GM18498 (cell line): ENCODE results near the gene WDR64.
"Not testable (repeated sequence)": the region's sequence is repeated elsewhere in the genome, so short reads cannot be mapped to it uniquely, and the experiment has no call there.

ENCODE experiments used
- ATAC-seq: cut with Tn5 transposase; IDR thresholded peaks from one replicate; pipeline ENCODE4 v1.9.1; 2021; ENCODE audit warnings: mild to moderate bottlenecking, moderate library complexity; ENCODE audit not compliant: unreplicated experiment

WDR64 gene

DNA sequence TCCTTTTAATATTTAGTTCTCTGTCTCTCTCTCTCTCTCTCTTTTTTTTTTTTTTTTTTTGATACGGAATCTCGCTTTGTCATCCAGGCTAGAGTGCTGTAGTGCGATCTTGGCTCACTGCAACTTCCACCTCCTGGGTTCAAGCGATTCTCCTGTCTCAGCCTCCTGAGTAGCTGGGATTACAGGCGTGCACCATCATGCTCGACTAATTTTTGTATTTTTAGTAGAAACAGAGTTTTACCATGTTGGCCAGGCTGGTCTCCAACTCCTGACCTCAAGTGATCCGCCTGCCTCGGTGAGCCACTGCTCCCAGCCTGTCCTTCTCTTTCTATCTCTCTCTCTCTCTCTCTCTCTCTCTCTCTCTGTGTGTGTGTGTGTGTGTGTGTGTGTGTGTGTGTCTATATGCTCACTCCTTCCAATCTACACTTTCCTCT lies 83.4 kb downstream of the WDR64 start:
- ATAC-seq = not testable (repeated sequence)

DNA sequence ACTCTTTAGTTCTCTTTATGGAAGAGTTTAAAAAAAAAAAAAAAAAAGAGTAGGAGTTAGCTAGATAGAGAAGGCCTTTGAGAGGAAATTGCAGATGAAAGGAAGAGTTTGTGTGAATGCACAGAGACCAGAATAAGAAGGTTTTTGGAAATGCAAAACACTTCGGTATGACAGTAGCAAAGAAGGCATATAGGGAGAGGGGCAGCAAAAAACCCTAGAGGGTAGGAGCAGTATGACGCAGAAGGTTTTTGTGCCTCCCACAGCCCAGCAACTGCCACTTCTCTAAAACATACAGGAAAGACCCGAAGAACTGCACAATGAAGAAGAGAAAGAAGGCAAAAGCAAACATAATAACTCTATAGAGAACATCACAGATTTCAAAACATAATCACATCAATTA lies 84.3 kb downstream of the WDR64 start:
- ATAC-seq = no peak

DNA sequence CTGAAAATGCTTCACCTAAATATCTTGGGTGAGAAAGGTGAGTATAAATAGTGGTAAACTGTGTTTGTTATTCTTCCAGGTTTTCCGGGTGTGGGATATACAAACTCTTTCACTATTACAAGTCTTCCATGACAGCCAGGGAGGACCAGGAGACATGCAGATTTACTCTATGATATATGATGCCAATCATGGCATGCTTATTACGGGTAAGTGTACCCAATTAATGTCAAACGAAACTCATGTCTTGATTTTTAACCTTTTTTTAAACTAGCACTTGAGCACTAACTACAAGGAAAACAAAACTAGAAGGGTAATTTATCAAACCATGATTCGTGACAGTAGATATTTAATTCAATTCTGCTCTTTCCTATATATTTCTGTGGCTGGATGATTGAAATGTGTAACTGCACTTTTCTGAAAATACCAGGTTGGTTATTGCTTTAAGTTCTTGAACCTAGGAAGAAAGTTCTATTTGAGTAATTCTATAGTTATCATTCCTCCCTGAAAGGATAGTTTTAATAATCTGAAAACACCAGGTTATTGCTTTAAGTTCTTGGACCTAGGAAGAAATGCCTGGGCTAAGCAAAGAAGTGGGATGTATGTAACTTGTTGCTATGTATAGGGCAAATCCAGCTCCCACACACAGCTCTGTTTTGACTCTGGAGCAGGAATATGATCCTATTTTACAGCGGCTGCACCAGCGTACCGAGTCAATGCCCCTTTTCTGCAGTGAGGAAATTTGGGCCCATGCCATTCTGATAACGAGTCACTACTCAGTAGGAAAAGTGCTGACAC lies 86.4 kb downstream of the WDR64 start:
- no peak for ATAC-seq

DNA sequence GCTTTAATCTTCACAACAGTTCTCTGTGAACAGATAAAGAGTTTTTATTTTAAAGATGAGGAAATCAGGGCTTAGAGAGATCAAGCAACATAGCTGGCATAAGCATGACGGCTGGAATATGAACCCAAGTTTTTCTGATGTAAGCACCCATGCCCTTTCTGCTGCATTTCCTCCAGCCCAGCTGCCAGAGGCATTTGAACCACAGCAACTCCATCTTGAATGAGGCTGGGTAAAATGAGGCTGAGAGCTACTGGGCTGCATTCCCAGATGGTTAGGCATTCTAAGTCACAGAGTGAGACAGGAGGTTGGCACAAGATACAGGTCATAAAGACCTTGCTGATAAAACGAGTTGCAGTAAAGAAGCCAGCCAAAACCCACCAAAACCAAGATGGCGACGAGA lies 90.0 kb downstream of the WDR64 start:
- ATAC-seq = no peak

DNA sequence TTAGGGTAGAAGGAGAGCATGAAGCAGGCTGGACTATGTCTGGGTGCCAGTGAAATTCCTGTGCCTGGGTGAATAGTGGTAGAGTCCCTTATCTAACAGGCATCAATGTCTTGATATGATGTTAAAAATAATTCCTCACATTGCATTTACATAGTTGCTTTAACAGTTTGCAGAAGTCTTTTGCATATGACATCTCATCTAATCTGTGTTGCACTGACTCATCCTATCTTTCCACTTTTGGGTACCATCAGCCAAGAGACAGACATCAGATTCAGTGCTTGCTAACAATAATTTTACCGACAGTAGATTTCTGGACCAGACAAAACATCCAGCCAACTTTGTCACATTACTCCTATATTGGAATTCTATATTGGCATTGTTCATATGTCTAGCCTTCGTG lies 92.5 kb downstream of the WDR64 start:
- no peak for ATAC-seq

DNA sequence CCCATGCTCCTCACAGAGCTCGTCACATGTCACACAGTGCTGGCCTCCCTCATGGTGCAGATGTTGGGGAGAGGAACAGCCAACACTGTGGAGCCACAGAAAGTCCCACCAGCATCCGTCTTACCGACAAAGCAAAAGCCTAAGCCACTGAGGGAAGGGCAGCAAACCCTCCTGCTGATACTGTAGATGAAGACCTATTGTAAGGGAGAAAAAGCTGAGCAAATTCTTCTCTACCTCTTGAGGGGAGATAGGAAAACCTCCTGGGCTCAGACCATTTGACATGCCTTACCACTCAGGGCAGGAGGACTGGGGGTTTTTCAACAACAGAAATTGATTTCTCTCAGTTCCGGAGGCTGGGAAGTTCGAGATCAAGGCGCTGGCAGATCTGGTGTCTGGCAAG lies 95.9 kb downstream of the WDR64 start:
- no peak for ATAC-seq

DNA sequence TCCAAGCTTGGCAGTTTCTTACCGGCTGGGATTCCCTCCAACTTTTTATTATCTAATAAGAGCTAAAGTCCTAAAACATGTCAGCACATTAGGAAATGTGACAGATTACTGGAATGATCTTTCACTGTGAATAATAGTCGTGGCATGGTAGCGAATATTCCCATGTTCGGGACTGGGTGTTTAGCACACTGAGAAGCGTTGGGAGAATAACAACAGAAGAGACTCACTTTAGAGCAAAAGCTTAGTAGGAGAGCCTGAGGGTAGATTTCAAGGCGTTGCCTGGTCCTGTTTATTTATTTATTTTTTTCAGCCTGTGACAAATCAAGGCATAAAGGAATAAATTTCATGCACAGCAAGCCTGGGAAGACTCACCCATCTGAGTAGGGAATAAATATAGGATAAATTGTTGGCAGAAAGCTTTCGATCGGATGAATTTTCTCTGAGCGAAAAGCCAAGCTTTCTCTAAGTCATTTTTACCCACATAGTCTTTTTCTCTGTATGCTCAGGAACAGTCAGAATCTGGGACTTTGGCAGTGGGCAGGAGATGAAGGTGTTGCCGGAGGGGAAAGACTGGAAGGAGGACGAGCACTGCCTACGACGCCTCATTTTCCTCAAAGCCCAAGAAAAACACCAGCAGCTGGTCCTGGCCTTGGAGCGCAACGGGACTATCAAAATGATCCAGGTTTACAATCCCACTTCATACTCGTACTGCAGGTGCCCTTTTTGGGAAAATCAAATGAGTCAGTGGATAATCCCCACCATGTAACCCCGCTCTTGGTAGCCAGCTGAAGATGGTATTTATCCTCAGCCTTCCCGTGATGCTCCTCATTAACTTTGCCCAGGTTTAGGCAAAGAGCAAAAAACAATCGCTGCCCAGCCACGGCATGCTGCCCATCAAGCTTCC lies 97.2 kb downstream of the WDR64 start:
- ATAC-seq = no peak

DNA sequence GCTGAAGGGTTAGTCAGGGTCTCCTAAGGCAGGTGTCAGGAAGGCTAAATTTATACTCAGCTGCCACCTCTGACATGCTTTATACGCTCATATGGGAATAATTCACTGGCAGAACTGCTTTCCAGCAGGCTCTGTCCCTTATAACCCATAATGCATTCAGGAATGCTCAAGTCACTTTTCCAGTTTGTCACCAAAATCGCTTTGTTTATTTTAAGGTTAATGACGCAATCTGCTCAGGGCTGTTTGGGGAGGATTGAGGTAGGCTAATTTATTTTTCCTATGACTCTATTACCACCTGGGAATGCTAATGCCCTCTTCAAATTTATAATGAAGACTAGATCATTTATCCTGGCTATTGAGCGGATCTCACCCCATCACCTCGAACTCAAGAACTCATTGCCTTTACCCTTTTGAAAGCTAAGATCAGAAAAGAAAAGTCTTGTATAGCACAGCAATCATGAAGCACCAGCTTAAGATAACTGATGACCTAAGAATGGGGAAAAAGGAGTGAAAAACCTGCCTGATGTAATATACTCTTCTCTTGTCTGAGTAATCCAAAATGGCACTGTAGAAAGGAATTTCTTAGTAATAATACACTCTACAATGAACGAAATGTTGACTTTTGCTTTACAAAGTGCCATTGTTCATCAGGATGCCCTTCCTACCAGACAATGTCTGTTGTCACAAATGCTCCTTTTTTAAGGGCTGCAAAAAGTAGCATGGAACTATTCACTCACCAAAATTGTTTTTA lies 98.0 kb downstream of the WDR64 start:
- no peak for ATAC-seq

DNA sequence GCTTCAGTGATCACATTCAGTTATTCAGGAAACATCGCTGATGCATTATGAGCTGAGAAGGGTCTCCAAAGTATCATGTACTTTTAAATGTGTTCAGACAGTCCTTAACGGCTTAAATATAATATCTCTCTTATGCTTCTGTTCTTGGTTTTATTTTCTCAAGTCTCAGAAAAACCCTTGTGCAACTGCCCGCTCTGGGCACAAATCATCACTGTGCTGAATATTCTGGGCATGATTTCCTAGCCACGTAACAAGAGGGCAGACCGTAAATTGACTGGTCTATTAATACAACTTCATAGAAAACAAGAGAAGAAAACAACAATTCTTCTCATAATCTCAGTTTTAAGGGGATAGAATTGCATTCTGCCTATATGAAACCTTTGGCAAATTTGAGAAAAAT lies 99.4 kb downstream of the WDR64 start:
- ATAC-seq = no peak

DNA sequence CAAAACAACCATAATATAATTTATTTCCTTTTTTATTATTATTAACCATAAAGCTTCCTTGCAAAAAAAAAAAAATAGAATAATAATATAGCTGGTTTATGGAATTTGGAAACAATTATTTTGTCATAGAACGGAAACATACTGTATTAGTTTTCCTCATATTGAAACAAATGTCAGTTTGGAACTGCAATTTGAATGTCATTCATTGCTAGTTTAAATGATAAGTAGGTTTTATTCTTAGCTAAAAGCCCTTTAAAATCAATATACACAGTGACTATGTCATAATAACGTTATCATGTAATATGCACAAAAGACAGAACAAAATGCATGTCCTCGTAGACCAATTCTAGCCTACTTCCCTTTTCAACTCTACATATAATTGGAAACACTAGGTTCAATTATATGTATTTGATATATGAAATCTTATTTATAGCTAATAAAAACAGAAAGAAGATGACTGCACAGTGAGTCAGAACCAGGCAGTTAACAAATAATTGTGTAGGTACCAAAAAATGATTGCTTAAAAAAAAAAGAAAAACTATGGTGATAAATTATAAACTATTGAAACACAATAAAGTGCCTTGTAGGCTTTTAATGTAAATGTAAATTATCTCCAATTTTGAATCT lies 110.7 kb downstream of the WDR64 start:
- no peak for ATAC-seq

DNA sequence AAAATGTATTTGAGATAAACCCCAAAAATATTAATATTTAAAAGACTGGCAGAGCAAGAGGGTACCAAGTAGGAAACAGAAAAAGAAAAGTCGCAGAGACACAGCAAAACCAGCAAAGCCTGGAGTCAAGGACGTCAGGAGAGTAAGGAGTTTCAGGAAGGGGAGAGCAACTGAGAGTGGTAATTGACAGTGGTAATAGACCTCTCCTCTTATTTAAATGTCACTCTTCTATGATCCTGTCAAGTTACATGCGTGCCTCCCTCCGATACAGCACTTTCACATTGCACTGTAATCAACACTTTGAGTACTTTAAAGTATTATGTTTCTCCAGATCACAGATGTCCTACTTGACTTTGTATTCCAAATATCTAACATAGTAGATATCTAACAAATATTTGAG lies 113.3 kb downstream of the WDR64 start:
- no peak for ATAC-seq

DNA sequence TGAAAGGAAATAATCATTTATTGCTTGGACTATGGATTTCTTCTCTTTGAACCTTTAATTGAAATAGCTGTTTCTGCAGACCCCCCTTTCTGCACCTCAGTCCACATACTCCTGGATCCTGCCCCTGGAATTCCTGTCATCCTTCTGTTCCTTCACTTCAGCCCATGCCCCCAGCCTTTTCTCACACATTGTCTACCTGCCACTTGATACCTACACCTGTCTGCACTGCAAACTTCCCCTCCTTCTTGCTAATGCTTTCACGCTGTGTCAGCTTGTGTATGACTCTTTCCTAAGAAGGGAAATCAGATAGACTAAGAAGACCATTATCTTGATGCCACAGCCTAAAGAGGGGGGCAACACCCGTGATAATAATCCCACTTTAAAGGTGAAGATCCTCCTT lies 115.7 kb downstream of the WDR64 start:
- ATAC-seq = no peak

DNA sequence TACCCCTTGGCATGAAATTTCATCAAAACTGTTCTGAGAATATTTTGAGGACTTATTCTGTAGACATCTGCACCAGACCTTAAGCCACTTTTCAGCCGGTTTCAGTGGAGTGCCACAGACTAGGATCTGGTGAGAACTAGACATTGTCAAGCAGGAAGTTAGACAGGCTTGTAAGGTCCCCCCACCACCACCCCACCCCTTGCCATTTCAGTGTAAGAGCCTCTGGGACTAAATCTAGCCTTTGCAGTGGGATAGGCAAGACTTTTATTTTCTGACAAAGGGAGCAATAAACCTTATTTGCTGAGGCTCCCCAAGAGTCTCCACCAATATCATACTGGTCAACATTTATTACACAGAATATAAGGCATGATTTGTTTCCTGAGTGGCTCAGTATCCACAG lies 118.0 kb downstream of the WDR64 start:
- no peak for ATAC-seq

DNA sequence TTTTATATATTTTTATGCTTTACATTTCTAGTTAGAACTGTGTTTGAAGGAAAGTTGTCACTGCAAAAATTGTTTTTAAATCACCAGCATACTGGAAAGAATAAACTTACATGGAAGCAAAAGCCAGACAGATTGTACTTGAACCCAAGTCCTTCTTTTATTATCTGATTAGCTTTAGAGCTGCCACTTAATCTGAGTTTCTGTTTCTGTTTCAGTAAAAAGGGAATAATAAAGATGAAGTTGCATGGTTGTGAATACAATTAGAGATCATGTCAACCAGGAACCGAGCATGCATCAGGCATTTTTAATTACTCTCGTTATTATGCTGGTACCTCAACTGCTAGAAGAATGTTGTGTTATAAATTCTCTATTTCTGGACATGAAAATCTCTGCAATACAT lies 119.0 kb downstream of the WDR64 start:
- ATAC-seq = no peak

DNA sequence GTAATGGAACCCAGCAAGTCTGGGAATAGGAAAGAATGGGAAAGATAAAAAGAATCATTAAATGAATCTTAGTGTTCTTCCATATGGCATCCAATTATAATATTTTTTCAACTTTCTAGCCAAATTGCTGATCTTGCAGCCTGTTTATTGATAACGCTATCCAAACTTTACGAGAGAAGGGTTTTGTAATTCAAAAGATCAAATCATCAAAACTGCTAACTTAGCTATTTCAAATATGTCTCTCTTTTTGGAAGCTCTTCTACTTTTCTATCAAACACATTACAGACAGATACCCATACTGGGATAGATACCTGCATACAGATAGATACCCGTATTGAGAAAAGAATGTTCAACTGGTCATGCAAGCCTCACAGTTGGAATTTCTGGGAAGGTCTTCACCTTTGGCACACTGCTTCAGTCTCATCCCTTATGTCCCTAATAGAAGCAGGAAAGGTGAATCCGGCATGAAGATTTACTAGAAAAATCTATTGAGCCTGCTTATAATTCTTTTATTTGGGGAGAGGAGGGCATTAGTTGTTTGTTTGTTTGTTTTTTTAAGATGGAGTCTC lies 120.9 kb downstream of the WDR64 start:
- no peak for ATAC-seq

DNA sequence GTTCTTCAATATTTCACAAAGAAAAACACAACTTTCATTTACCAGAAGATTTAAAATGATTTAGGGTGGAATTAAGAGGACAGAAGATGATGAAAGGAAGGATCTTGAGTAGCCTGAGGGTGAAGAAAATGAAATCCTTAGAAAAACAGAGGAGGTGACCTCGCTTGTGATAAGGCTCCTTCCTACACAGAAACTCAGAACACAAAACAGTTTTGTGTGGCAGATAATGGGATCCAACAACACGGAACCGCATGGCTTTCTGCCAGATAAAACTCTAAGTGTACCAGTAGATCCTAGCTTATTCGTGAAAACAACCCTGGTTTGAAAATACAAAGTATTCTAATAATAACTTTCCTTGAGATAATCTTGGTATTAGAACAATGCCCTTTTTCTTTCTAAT lies 121.9 kb downstream of the WDR64 start:
- ATAC-seq = no peak

DNA sequence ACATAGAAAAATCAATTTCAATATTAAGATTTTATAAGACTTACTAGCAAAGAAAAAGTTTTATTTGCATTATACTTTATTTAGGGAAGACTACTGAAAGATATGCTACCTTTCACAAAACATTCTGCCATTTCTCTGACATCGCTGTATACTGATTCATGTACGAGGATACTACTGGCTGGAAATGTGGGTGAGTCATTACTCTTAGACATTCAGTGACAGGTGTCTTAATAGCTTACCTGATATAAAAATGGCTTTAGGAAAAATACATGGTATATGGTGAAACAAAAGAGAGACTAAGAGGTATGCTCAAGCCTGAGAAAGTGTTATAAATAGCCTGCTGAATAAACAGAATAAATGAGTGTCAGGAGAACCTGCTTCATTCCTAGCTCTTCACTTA lies 122.9 kb downstream of the WDR64 start:
- no peak for ATAC-seq

DNA sequence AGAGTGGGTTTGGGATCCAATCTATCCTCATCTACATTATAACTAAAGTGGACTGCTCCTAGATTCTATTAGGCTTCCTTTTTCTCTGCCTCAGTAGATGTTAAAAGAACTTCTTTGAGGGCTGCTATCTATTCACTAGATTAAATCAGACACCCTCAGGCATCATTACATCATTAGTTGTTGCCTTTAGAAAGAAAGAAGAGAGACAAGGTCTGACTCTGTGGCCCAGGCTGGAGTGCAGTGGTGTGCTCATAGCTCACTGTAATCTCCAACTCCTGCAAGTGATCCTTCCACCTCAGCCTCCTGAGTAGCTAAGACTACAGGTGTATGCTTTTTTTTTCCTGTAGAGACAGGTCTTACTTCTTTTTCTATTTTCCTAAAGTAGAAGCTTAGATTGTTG lies 124.8 kb downstream of the WDR64 start:
- ATAC-seq = no peak

DNA sequence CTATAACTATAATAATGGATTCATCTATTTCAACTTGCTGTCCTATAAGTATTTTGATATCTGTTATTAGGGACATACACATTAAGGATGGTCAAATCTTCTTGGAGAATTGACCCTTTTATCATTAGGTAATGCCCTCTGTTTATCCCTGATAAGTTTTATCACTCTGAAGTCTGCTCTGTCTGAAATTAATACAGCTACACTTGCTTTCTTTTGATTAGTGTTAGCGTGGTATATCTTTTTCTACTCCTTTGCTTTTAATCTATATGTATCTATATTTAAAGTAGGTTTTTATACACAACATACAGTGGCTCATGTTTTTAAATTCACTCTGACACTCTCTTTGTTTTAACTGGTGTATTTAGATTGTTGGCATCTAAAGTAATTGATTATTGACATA lies 126.0 kb downstream of the WDR64 start:
- no peak for ATAC-seq

DNA sequence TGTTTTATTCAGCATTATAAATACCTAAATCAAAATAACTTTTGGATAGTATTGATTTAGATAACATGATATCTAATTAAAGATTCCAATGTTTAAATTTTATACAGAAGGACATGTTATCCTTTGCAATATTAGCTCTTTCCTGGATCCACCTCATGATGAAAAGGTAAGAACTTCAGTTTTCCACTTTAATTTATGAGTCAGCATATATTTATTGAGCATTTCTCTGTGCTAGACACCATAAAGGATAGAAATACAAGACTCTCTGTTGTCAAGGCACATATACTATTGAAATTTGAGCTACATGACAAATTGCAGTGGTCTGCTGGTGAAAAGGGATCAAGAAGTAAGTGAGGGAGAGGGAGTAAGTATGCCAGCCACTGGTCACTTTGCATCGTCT lies 127.8 kb downstream of the WDR64 start:
- no peak for ATAC-seq

DNA sequence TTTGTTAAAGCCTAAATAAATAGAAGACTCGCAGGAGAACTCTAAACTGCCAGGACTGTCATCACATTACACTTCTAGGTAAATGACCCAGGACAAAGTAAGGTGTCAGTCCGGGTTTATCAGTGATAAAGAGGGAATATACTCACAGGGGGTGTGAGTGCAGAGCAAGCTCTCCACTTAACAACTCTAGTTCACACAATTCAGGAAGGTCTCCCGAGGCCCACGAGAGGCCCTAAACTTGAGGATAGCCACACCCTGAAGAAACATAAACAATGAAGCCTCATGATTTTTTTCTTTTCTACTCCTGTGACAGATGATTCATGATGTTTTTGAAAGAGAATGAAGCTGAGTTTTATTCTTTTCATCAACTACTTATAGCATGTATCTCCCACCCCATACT lies 130.3 kb downstream of the WDR64 start:
- ATAC-seq = no peak
